Suppressor macrophage (primary cell): Measurements from ENCODE around the gene MTCH1.
A peak's percentile ranks its signal among the peaks of the same experiment; 100 is the strongest.

Experiments used
- DNase-seq, 4 experiments: peaks; one replicate each; pipeline ENCODE4 v3.0.0-alpha.2; 2020 to 2022

MTCH1 gene

GRCh38 chr6:37017606-37018197 is 31.7 kb upstream of the MTCH1 start:
- DNase-seq, result no peak

GRCh38 chr6:37016995-37017394 is 31.0 kb upstream of the MTCH1 start:
- DNase-seq, result no peak

- no peak for DNase-seq
Observed at GRCh38 chr6:37015532-37015931, 29.5 kb upstream of the MTCH1 start.

DNA sequence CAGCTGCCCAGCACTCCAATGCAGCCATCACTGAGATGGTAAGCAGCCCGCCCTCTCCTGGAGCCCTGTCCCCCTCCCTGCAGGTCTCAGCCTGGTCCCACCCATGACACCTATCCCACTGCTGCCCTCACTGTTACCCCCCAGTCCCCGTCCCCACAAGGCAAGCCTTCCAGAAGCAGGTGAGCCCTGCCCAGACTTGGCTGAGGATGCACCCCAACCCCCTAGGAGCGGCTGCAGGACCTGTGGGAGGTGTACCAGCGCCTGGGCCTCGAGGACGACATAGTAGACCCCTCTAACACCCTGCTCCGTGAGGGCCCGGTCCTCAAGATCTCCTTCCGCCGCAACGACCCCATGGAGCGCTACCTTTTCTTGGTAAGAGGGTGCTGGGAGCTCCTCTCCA is 28.7 kb upstream of the MTCH1 start:
- DNase-seq, result no peak

DNA sequence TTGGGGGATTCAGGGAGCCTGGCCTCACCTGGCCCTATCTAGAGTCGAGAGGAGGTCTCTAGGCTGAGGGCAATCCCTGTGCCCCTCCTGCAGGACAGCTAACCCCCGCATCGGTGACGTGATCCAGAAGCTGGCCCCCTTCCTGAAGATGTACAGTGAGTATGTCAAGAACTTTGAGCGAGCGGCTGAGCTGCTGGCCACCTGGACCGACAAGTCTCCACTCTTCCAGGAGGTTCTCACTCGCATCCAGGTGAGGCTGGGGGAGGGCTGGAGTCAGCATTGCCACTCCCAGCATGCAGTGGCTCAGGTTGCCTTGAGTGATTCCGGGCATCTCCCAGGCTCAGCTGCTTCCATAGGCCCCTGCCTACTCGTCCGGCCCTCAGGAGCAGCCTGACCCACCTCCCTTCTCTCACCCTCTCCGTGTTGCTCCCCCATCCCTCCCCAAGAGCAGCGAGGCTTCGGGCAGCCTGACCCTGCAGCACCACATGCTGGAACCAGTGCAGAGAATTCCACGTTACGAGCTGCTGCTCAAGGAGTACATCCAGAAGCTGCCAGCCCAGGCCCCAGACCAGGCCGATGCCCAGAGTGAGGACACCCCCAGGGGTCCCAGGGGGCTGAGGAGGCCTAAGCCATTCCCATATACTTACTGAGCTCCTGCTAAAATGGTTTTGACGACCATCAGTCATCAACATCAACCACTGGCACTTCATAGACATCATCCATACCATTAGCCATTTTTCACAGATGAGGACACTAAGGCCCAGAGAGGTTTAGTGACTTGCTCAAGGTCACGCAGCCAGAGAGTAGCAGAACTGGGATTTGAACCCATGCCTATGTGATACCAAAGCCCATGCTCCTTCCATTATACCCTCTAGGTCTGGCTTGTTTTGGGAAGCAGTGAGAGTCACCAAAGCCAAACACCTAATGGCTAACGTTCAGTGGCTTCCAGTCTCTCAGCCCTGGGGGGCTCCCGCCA is 27.8 kb upstream of the MTCH1 start:
- DNase-seq, result no peak

DNA sequence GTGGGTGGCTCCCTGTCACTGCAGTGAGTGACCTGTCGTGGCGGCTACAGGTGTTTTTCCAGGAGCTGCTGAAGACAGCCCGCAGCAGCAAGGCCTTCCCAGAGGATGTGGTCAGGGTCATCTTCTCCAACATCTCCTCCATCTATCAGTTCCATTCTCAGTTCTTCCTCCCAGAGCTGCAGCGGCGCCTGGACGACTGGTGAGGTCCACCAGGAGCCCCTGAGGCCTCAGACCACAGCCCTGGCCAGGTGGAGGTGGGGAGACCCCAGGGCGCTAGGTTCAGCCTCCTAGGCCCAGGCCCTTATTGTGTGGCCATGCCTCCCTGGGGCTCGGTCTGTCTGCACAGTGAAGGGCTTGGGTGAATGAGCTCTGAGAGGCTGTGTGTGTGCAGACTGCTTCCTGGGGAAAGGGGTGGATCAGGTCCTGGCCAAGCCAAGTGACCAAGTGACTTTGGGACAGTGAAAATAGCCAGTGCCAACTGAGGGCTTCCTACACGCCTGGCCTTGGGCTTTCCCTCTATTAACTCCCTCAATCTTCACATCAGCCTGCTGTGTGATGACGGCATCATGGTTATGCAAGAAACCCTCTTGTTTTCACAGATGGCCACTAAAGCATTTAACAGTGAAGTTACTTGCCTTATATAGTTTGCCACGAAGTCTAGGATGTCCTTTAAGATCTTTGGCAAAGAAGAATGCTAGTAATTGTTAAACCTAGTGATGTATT is 25.8 kb upstream of the MTCH1 start:
- peak; percentile 36 to 65 (median 50) for DNase-seq

GRCh38 chr6:37010402-37010892 is 24.5 kb upstream of the MTCH1 start:
- DNase-seq, result no peak

GRCh38 chr6:37008484-37009465 is 22.8 kb upstream of the MTCH1 start:
- peak; percentile 66 to 82 (median 76) for DNase-seq

DNA sequence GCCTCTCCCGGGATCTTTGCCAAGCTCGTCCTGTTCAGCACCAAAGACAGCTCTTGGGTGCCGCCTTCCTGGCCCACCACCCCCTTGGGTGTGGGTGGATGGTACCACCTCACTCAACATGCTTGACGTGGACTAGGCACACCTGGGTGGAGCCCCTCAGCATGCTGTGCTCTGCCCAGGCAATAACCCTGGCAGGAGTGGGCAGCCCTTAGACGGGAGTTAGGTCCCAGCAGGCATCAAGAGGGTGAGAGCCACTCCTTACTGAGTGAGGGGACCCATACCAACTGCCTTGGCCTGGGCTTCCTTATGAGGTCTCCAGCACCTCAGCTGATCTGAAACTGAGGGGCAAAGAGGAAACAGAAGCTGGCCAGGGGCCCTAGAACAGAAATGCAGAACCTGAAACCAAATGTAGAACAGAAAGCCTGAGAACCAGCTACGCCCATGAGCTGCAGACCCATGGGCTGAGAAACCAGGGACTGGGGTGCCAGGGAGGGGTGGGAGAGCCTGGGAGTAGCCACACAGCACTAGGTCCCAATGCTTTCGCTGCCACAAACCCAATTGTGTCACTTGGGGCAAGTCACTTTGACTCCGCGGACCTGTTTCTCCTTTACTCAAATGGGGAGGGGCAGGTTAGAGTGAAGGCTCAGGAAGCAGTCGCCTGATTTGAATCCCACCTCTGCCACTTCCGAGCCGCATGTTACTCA is 21.5 kb upstream of the MTCH1 start:
- peak; percentile 76 to 90 (median 86) for DNase-seq

DNA sequence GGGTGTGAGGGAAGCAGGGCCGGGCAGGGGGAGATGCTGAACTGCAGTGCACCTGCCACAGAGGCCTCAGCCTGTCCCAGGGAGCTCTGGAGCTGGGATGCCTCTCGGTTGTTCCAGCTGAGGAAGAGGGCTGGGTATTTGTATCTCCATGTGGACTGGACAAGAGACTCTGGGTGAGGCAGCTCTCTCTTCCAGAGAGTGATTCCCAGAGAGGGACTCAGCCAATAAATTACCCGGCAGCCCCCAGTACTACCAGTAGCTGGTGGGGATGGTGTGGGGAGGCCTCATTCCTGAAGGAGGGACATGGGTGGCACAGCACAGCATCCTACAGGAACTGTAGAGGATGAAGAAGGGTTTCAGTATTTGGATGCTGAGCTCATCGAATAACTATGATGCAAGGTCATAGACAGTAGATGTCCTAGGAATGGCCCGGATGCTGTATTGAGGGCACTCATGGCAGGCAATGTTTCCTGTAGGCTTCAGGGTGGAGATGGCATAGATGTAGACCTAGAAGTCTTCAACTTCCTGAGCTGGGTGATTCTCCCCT is 20.9 kb upstream of the MTCH1 start:
- peak; percentile 22 to 51 (median 44) for DNase-seq

- DNase-seq, result peak in 1 of 4 experiments; percentile 19
Observed at GRCh38 chr6:37005827-37006567, 20.0 kb upstream of the MTCH1 start.

GRCh38 chr6:37005061-37005810 is 19.2 kb upstream of the MTCH1 start, which contains the start of gene FGD2:
TSS of gene FGD2 (plus strand) at chr6:37005655. CDS start at chr6:37005818, 163 bp downstream.
- peak; percentile 66 to 86 (median 84) for DNase-seq

DNA sequence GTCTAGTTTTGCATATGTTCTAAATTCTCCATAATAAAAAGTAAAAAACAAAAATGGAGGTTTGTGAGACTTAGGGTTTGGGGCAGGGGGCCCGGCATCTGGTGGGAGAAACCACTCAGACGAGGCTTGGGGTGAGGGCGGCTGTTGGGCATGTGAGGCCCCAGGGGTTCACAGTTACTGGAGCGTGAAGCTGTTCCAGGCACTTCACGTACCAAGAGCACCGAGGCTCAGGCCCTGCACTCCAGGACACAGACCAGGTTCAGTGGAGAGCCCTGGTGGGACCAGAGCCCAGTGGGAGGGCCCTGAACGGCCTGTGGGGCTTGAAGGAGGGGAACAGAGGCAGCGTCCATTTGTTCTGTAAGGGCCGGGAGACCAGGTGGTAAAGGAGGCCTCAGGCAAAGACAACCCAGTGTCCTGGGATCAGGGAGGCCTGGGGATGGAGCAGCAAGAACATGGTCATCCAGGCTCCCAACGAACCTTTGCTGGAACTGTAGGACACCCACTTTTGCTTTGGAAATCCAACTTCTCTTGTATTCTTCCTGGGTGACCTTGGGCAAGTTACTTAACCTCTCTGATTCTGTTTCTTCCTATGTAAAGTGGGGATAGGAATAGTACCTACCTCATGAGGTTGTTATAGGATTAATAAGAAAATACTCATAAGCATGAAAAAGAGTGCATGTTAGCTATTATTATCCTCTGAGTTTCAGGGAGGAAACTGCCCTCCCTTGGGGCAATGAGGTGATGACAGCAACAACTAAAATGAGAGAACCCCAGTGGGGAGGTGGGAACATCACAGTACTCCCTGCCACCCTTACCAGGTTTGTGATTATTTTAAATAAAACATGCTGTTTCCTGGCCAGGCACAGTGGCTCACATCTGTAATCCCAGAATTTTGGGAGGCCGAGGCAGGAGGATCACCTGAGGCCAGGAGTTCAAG is 18.3 kb upstream of the MTCH1 start:
- no peak for DNase-seq

DNA sequence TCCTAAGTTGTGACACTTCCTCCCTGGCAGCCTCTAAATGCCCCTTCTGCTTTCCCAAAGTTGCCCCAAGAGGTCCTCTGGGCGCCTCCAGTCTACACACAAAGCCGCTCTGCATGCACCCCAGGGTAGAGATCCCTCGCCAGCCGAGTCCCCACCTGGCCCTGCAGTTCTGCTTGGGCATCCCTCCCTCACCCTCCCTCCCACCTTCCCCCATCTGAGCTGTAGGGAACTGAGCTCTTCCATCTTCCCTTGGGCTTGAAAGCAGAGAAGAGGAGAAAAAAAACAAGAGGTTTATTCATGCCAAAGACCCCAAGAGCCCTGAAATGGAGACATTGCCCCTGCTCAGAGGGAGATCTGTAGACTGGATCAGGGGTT is 13.7 kb upstream of the MTCH1 start:
- no peak for DNase-seq

GRCh38 chr6:36999061-36999750 is 13.2 kb upstream of the MTCH1 start:
- no peak for DNase-seq

GRCh38 chr6:36998723-36999038 is 12.7 kb upstream of the MTCH1 start:
- no peak for DNase-seq
